SU-DHL-6 (cell line): ENCODE data around the gene CISD3.

ENCODE experiments used
- H2AFZ ChIP-seq: fragments of 200-600 bp; sonication (generic); 2 replicates; pipeline ENCODE4 v1.6.1; 2014; ENCODE audit warnings: low read depth, mild to moderate bottlenecking, moderate library complexity, mixed read lengths, antibody characterized with exemption, low read length; ENCODE audit not compliant: severe bottlenecking
- H3F3A ChIP-seq: fragments of 200-600 bp; shearing (Covaris generic); 2 replicates; pipeline ENCODE4 v1.6.0; 2016; ENCODE audit warnings: antibody characterized with exemption, mild to moderate bottlenecking; ENCODE audit not compliant: insufficient read depth
- H3K27ac ChIP-seq: fragments of 200-600 bp; sonication (generic); 2 replicates; pipeline ENCODE4 v1.5.1; 2016; ENCODE audit warnings: low read depth, mild to moderate bottlenecking, low read length, moderate library complexity, mixed read lengths
- H3K27me3 ChIP-seq: fragments of 200-600 bp; sonication (generic), shearing (Covaris generic); 2 replicates; pipeline ENCODE4 v1.6.0; 2014; ENCODE audit warnings: mild to moderate bottlenecking, low read length
- H3K36me3 ChIP-seq: fragments of 200-600 bp; sonication (generic); 2 replicates; pipeline ENCODE4 v1.6.1; 2014; ENCODE audit warnings: mild to moderate bottlenecking, low read length, mixed read lengths
- H3K4me2 ChIP-seq: fragments of 300-600, 200-600 bp; shearing (Covaris generic), sonication (generic); 2 replicates; pipeline ENCODE4 v1.6.0; 2014; ENCODE audit warnings: low read length, low read depth, mild to moderate bottlenecking; ENCODE audit not compliant: poor library complexity, severe bottlenecking
- H3K4me3 ChIP-seq: fragments of 200-600 bp; sonication (generic); 2 replicates; pipeline ENCODE4 v1.5.1; 2014; ENCODE audit warnings: antibody characterized with exemption, low read length, mild to moderate bottlenecking, mixed read lengths; ENCODE audit not compliant: insufficient read depth, poor library complexity, severe bottlenecking
- H3K79me2 ChIP-seq: fragments of 200-600 bp; sonication (generic); 2 replicates; pipeline ENCODE4 v1.6.1; 2014; ENCODE audit warnings: mild to moderate bottlenecking, low read length, moderate library complexity; ENCODE audit not compliant: insufficient read depth
- H3K9ac ChIP-seq: fragments of 200-600 bp; sonication (generic); 2 replicates; pipeline ENCODE4 v1.7.0; 2014; ENCODE audit warnings: mild to moderate bottlenecking, low read length
- H3K9me2 ChIP-seq: fragments of 200-600 bp; sonication (generic); replicated peaks from 2 replicates; pipeline ENCODE4 v1.6.1; 2014; ENCODE audit warnings: low read length; ENCODE audit not compliant: insufficient read depth
- H3K9me3 ChIP-seq: fragments of 200-600 bp; sonication (generic); 2 replicates; pipeline ENCODE4 v1.6.1; 2014; ENCODE audit warnings: low read length, mixed read lengths; ENCODE audit not compliant: insufficient read depth
- H4K20me1 ChIP-seq: fragments of 200-600 bp; sonication (generic); 2 replicates; pipeline ENCODE4 v1.6.1; 2014; ENCODE audit warnings: low read depth, mild to moderate bottlenecking, antibody characterized with exemption, low read length, moderate library complexity, mixed read lengths
- CTCF ChIP-seq: fragments of 200-600 bp; sonication (generic); IDR thresholded peaks from one replicate; pipeline ENCODE4 v1.5.1; 2017; ENCODE audit warnings: antibody characterized with exemption, mild to moderate bottlenecking, low read length, moderate library complexity; ENCODE audit not compliant: insufficient read depth, poor library complexity, severe bottlenecking
- EZH2phosphoT487 ChIP-seq: fragments of 200-600 bp; sonication (generic), shearing (Covaris generic); conservative IDR thresholded peaks from 2 replicates; pipeline ENCODE4 v1.6.1; 2018; ENCODE audit warnings: mild to moderate bottlenecking, antibody characterized with exemption, low read length, moderate library complexity, mixed read lengths

Gene CISD3

GRCh38 chr17:38706505-38707216 is 23.5 kb upstream of the CISD3 start:
- H3K36me3 ChIP-seq, result no peaks in the 10 kb centered on the region
- TF ChIP-seq EZH2phosphoT487 (no peak), CTCF (no peak)
- H3K79me2 ChIP-seq, result peaks cover 32% of the 10 kb centered on the region
- no peaks in the 10 kb centered on the region for H3K9me3 ChIP-seq
- no peaks in the 10 kb centered on the region for H4K20me1 ChIP-seq
- H3K27ac ChIP-seq, result peak overlapping the region; percentile 69
- H2AFZ ChIP-seq, result no peak overlapping the region
- no peaks in the 10 kb centered on the region for H3K9me2 ChIP-seq
- peak overlapping the region; percentile 95 for H3K4me2 ChIP-seq
- peaks cover 31% of the 10 kb centered on the region for H3F3A ChIP-seq
- peak overlapping the region; percentile 93 for H3K4me3 ChIP-seq
- H3K27me3 ChIP-seq, result no peaks in the 10 kb centered on the region
- peak overlapping the region; percentile 93 for H3K9ac ChIP-seq

GRCh38 chr17:38707678-38708351 is 22.3 kb upstream of the CISD3 start:
- peaks cover 32% of the 10 kb centered on the region for H3K79me2 ChIP-seq
- no peaks in the 10 kb centered on the region for H3K27me3 ChIP-seq
- peaks cover 22% of the 10 kb centered on the region for H3F3A ChIP-seq
- H4K20me1 ChIP-seq, result no peaks in the 10 kb centered on the region
- H3K9me3 ChIP-seq, result no peaks in the 10 kb centered on the region
- H3K4me3 ChIP-seq, result no peak overlapping the region
- no peak overlapping the region for H3K27ac ChIP-seq
- no peak overlapping the region for H2AFZ ChIP-seq
- H3K9me2 ChIP-seq, result no peaks in the 10 kb centered on the region
- no peak for TF ChIP-seq CTCF
- no peak for TF ChIP-seq EZH2phosphoT487
- H3K4me2 ChIP-seq, result no peak overlapping the region
- no peaks in the 10 kb centered on the region for H3K36me3 ChIP-seq
- no peak overlapping the region for H3K9ac ChIP-seq

- Histone ChIP-seq H3K9ac (no peak overlapping the region), H3K4me2 (no peak overlapping the region), H3K36me3 (no peaks in the 10 kb centered on the region), H3F3A (peaks cover 10% of the 10 kb centered on the region), H3K27me3 (no peaks in the 10 kb centered on the region), H2AFZ (no peak overlapping the region), H3K9me2 (no peaks in the 10 kb centered on the region), H4K20me1 (no peaks in the 10 kb centered on the region), H3K27ac (no peak overlapping the region), H3K79me2 (peaks cover 31% of the 10 kb centered on the region), H3K4me3 (no peak overlapping the region), H3K9me3 (no peaks in the 10 kb centered on the region)
- no peak for TF ChIP-seq CTCF
- no peak for TF ChIP-seq EZH2phosphoT487
Measured at GRCh38 chr17:38709104-38709820, 20.9 kb upstream of the CISD3 start.
